ENCODE results near the gene YARS1. TPM values are rescaled to one million over a fixed set of nuclear protein-coding genes. Genes with fewer than 3 reads are reported as not detected.

YARS1 gene
- total and polyA plus RNA-seq, 7 experiments from 2014 or later, result 48.6 to 175 (median 85.4) TPM

- Mint-ChIP-seq H3K27me3 (no peaks in the 10 kb centered on the region), H3K4me1 (peaks cover 0 to 5% (median 0%) of the 10 kb centered on the region in 7 donors), H3K36me3 (no peaks in the 10 kb centered on the region), H3K27ac (peak overlapping the region in 1 of 9 donors; percentile 36), H3K9me3 (peaks cover 0 to 2% (median 0%) of the 10 kb centered on the region in 11 donors), H3K4me3 (no peak overlapping the region)
- no peaks in the 10 kb centered on the region for H3K9me3 ChIP-seq (ENCODE audit: control insufficient read depth in 2 of 3, low read length in 3 of 3)
- no peaks in the 10 kb centered on the region for H3K27me3 ChIP-seq (ENCODE audit: control insufficient read depth in 2 of 2, insufficient read depth in 2 of 2, low read length in 2 of 2)
- DNase-seq (no peak), ATAC-seq (no peak)
- H3K4me3 ChIP-seq (ENCODE audit: low read length), result no peak overlapping the region
- no peak overlapping the region for H3K27ac ChIP-seq (ENCODE audit: low read depth, low read length)
- no peaks in the 10 kb centered on the region for H3K4me1 ChIP-seq (ENCODE audit: control insufficient read depth in 2 of 2, insufficient read depth in 2 of 2, low read length in 2 of 2)
- ChIA-PET POLR2A (no interaction called here), CTCF (no interaction called here)
- intact Hi-C loops (cut with micrococcal nuclease), result no loop called here
- no peaks in the 10 kb centered on the region for H3K36me3 ChIP-seq (ENCODE audit: control insufficient read depth in 2 of 3, insufficient read depth in 3 of 3, low read length in 3 of 3)
These were observed 49.5 kb downstream of the YARS1 start for GRCh38 chr1:32767641-32768040.

GRCh38 chr1:32767156-32767555, 50.0 kb downstream of the YARS1 start:
- POLR2A ChIA-PET, result no interaction called here
- H3K27me3 Mint-ChIP-seq, result no peaks in the 10 kb centered on the region
- H3K4me3 Mint-ChIP-seq, result no peak overlapping the region
- intact Hi-C loops (cut with micrococcal nuclease), result no loop called here
- Histone ChIP-seq H3K36me3 (ENCODE audit: control insufficient read depth in 2 of 3, insufficient read depth in 3 of 3, low read length in 3 of 3) (no peaks in the 10 kb centered on the region), H3K27me3 (ENCODE audit: control insufficient read depth in 2 of 2, insufficient read depth in 2 of 2, low read length in 2 of 2) (no peaks in the 10 kb centered on the region), H3K4me3 (ENCODE audit: low read length) (no peak overlapping the region), H3K4me1 (ENCODE audit: control insufficient read depth in 2 of 2, insufficient read depth in 2 of 2, low read length in 2 of 2) (no peaks in the 10 kb centered on the region), H3K9me3 (ENCODE audit: control insufficient read depth in 2 of 3, low read length in 3 of 3) (no peaks in the 10 kb centered on the region), H3K27ac (ENCODE audit: low read depth, low read length) (no peak overlapping the region)
- DNase-seq (no peak), ATAC-seq (no peak)
- peaks cover 0 to 4% (median 0%) of the 10 kb centered on the region in 7 donors for H3K4me1 Mint-ChIP-seq
- H3K9me3 Mint-ChIP-seq, result peaks cover 0 to 2% (median 0%) of the 10 kb centered on the region in 11 donors
- H3K36me3 Mint-ChIP-seq, result no peaks in the 10 kb centered on the region
- CTCF ChIA-PET, result no interaction called here
- H3K27ac Mint-ChIP-seq, result peak overlapping the region in 1 of 9 donors; percentile 79

GRCh38 chr1:32766328-32766972, 50.7 kb downstream of the YARS1 start:
- peaks cover 0 to 2% (median 0%) of the 10 kb centered on the region in 11 donors for H3K9me3 Mint-ChIP-seq
- Histone ChIP-seq H3K27ac (ENCODE audit: low read depth, low read length) (no peak overlapping the region), H3K4me3 (ENCODE audit: low read length) (no peak overlapping the region), H3K27me3 (ENCODE audit: control insufficient read depth in 2 of 2, insufficient read depth in 2 of 2, low read length in 2 of 2) (no peaks in the 10 kb centered on the region), H3K36me3 (ENCODE audit: control insufficient read depth in 2 of 3, insufficient read depth in 3 of 3, low read length in 3 of 3) (no peaks in the 10 kb centered on the region), H3K9me3 (ENCODE audit: control insufficient read depth in 2 of 3, low read length in 3 of 3) (no peaks in the 10 kb centered on the region), H3K4me1 (ENCODE audit: control insufficient read depth in 2 of 2, insufficient read depth in 2 of 2, low read length in 2 of 2) (no peaks in the 10 kb centered on the region)
- no peaks in the 10 kb centered on the region for H3K36me3 Mint-ChIP-seq
- H3K27me3 Mint-ChIP-seq, result no peaks in the 10 kb centered on the region
- ChIA-PET POLR2A (no interaction called here), CTCF (no interaction called here)
- H3K4me1 Mint-ChIP-seq, result peaks cover 0 to 8% (median 5%) of the 10 kb centered on the region in 7 donors
- no peak overlapping the region for H3K4me3 Mint-ChIP-seq
- ATAC-seq (no peak), DNase-seq (no peak)
- H3K27ac Mint-ChIP-seq, result no peak overlapping the region
- intact Hi-C loops (cut with micrococcal nuclease), result no loop called here

- Mint-ChIP-seq H3K4me3 (no peak overlapping the region), H3K4me1 (peaks cover 0 to 11% (median 8%) of the 10 kb centered on the region in 7 donors), H3K9me3 (peaks cover 0 to 2% (median 0%) of the 10 kb centered on the region in 11 donors), H3K27me3 (no peaks in the 10 kb centered on the region), H3K36me3 (no peaks in the 10 kb centered on the region), H3K27ac (no peak overlapping the region)
- no peak for DNase-seq
- ATAC-seq, result no peak
- no peak overlapping the region for H3K27ac ChIP-seq (ENCODE audit: low read depth, low read length)
- no peaks in the 10 kb centered on the region for H3K4me1 ChIP-seq (ENCODE audit: control insufficient read depth in 2 of 2, insufficient read depth in 2 of 2, low read length in 2 of 2)
- H3K36me3 ChIP-seq (ENCODE audit: control insufficient read depth in 2 of 3, insufficient read depth in 3 of 3, low read length in 3 of 3), result no peaks in the 10 kb centered on the region
- no peak overlapping the region for H3K4me3 ChIP-seq (ENCODE audit: low read length)
- ChIA-PET CTCF (no interaction called here), POLR2A (no interaction called here)
- no peaks in the 10 kb centered on the region for H3K9me3 ChIP-seq (ENCODE audit: control insufficient read depth in 2 of 3, low read length in 3 of 3)
- H3K27me3 ChIP-seq (ENCODE audit: control insufficient read depth in 2 of 2, insufficient read depth in 2 of 2, low read length in 2 of 2), result no peaks in the 10 kb centered on the region
- intact Hi-C loops (cut with micrococcal nuclease), result no loop called here
These were observed 51.4 kb downstream of the YARS1 start for GRCh38 chr1:32765570-32766327.

GRCh38 chr1:32764826-32765569, 52.2 kb downstream of the YARS1 start:
- no peaks in the 10 kb centered on the region for H3K27me3 ChIP-seq (ENCODE audit: control insufficient read depth in 2 of 2, insufficient read depth in 2 of 2, low read length in 2 of 2)
- Mint-ChIP-seq H3K36me3 (no peaks in the 10 kb centered on the region), H3K4me3 (no peak overlapping the region), H3K9me3 (peaks cover 0 to 2% (median 0%) of the 10 kb centered on the region in 11 donors), H3K27me3 (no peaks in the 10 kb centered on the region), H3K27ac (no peak overlapping the region), H3K4me1 (peaks cover 1 to 15% (median 11%) of the 10 kb centered on the region in 7 donors)
- no peak overlapping the region for H3K4me3 ChIP-seq (ENCODE audit: low read length)
- POLR2A ChIA-PET, result no interaction called here
- ATAC-seq (no peak), DNase-seq (no peak)
- no peak overlapping the region for H3K27ac ChIP-seq (ENCODE audit: low read depth, low read length)
- H3K36me3 ChIP-seq (ENCODE audit: control insufficient read depth in 2 of 3, insufficient read depth in 3 of 3, low read length in 3 of 3), result no peaks in the 10 kb centered on the region
- no peaks in the 10 kb centered on the region for H3K4me1 ChIP-seq (ENCODE audit: control insufficient read depth in 2 of 2, insufficient read depth in 2 of 2, low read length in 2 of 2)
- CTCF ChIA-PET, result interaction anchor here (1.0 kb wide), 1 partner anchor 52 kb away, joined by 3 read pairs; no protein-coding TSS in a partner anchor
- H3K9me3 ChIP-seq (ENCODE audit: control insufficient read depth in 2 of 3, low read length in 3 of 3), result no peaks in the 10 kb centered on the region
- intact Hi-C loops (cut with micrococcal nuclease), result no loop called here

- H3K27me3 ChIP-seq (ENCODE audit: control insufficient read depth in 2 of 2, insufficient read depth in 2 of 2, low read length in 2 of 2), result no peaks in the 10 kb centered on the region
- Mint-ChIP-seq H3K4me3 (no peak overlapping the region), H3K9me3 (peaks cover 0 to 2% (median 0%) of the 10 kb centered on the region in 11 donors), H3K27ac (no peak overlapping the region), H3K4me1 (peaks cover 6 to 30% (median 23%) of the 10 kb centered on the region in 7 donors), H3K36me3 (no peaks in the 10 kb centered on the region), H3K27me3 (peaks cover 0 to under 1% (median 0%) of the 10 kb centered on the region in 5 donors)
- ChIA-PET CTCF (interaction anchor here (0.8 kb wide), 2 partner anchors 11 to 109 kb away, joined by 3 read pairs; no protein-coding TSS in a partner anchor), POLR2A (no interaction called here)
- intact Hi-C loops (cut with micrococcal nuclease), result no loop called here
- peaks cover 0 to 10% of the 10 kb centered on the region in 2 donors for H3K4me1 ChIP-seq (ENCODE audit: control insufficient read depth in 2 of 2, insufficient read depth in 2 of 2, low read length in 2 of 2)
- ATAC-seq (no peak), DNase-seq (no peak)
- no peak overlapping the region for H3K27ac ChIP-seq (ENCODE audit: low read depth, low read length)
- no peaks in the 10 kb centered on the region for H3K9me3 ChIP-seq (ENCODE audit: control insufficient read depth in 2 of 3, low read length in 3 of 3)
- H3K4me3 ChIP-seq (ENCODE audit: low read length), result no peak overlapping the region
- no peaks in the 10 kb centered on the region for H3K36me3 ChIP-seq (ENCODE audit: control insufficient read depth in 2 of 3, insufficient read depth in 3 of 3, low read length in 3 of 3)
These were observed 53.9 kb downstream of the YARS1 start for GRCh38 chr1:32763221-32763620.

Measured in naive thymus-derived CD4-positive, alpha-beta T cell (primary cell).